AG09319 (cell line): Measurements from ENCODE around the gene RGSL1.

ENCODE experiments used
- DNase-seq: peaks from one replicate; pipeline ENCODE4 v3.0.0-alpha.2; 2010; ENCODE audit warnings: low read depth; ENCODE audit errors: extremely low read depth
- TF ChIP-seq, protein P1 (sequence below): IDR thresholded peaks from 2 replicates; pipeline ENCODE4 v1.5.1; 2011; ENCODE audit warnings: low read depth, mild to moderate bottlenecking, inconsistent platforms, low read length, moderate library complexity

RGSL1 gene

DNA sequence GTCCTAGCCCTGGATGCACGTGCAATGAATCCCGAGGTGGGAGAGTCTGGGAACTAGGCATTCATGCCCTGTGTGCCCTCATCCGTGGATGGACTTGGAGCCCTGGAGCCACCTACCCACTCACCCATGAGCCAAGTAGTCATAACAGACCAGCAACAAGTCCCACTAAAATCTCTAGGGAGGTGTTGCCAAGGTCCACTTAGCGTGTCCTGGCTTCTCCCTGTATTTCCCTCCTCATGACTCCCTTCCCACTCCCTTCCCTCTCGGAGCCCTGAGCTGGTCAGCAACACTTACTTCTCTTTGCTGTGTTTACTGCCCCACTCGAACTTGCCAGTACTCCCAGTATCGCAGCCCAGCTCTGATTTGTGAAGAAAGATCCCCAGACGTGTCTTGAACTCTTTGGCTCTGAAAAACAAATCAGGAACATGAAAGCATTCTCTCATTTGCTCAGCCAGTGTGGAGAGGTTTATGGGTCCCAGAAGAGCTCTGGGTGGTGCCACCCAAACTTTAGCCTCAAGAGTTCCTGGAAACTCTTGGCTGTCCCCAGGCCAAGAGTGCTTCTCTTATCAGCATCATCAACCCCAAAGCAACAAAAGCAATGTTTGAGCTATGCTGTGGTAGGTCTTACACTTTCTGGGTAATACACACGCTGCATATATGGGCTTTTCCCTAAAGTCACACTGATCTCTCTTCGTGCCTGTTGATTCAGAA is 153.1 kb downstream of the RGSL1 start:
- TF ChIP-seq, protein P1, sequence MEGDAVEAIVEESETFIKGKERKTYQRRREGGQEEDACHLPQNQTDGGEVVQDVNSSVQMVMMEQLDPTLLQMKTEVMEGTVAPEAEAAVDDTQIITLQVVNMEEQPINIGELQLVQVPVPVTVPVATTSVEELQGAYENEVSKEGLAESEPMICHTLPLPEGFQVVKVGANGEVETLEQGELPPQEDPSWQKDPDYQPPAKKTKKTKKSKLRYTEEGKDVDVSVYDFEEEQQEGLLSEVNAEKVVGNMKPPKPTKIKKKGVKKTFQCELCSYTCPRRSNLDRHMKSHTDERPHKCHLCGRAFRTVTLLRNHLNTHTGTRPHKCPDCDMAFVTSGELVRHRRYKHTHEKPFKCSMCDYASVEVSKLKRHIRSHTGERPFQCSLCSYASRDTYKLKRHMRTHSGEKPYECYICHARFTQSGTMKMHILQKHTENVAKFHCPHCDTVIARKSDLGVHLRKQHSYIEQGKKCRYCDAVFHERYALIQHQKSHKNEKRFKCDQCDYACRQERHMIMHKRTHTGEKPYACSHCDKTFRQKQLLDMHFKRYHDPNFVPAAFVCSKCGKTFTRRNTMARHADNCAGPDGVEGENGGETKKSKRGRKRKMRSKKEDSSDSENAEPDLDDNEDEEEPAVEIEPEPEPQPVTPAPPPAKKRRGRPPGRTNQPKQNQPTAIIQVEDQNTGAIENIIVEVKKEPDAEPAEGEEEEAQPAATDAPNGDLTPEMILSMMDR, result no peak
- DNase-seq, result no peak

DNA sequence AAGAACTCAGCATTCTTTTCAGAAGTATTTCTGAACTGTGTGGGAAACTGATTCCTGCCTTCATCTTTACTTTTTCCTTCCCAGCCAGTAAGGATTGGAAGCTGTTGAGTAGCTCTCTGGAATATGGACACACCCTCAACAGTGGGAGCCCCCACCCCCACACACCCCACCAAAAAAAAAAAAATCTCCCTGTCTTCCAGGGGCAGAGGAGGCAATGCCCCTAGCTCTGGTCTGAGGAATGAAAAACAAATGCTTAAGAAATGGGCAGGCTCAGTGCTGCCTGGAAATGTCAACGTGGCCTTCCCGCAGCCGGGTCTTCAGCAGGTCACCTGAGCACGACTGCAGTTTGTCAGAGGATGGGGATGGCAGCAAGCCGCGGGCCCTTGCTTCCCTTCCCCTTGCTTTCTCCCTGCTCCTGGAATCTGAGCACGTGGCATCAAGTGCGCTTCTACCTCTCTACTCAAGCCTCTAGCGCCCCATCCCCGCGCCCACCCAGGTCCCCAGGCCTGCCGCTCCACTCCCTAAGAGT is 153.8 kb downstream of the RGSL1 start:
- TF ChIP-seq, protein P1, result no peak
- DNase-seq, result no peak

DNA sequence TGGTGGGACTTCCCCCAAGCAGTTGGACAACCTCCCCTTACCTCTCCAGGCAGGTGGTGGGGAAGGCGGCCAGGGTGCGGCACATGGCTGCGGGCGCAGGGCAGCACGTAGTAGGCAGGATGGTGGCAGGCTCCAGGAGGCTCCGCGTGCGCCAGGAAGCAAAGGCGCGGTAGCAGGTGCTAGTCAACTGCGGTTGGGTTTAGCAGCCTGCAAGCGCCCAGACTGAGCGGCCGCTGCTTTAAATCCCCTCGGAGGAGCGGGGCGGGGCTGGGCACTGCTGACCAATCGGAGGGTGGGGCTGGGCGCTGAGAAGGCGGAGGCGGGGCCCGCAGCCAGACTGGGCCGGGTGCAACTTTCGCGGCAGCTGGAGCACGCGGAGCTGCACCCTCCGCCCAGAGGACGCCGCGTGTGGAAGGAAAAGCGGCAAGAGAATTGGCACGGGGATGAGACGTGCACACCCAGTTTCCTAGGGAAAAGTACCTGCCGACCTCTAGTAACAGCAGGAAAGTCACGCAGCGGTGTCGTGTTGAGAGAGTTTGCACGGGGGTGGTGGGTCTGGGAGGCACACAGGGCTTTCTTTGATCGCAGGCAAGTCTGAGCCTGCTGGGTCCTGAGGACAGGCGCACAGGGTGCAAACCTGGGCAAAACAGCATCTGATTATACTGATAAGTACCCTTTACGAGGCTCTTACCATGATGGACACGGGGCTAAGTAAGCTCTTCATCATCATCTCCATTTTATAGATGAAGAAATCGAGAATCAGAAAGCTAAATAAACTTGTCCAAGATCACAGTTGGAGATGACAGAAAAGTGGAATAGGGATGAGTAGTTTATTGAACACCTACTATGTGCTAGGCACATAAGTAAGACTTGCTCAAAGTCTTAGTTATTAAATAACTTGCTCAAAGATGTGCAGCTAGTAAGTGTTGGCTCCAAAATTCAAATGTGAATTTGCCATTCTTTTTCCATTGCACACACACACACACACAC is 154.5 kb downstream of the RGSL1 start, which contains the start of gene RGS16:
Gene RGS16 (minus strand): TSS at position 215 of the 990 bp plus-strand sequence. CDS start 130 bp downstream, at position 85.
- TF ChIP-seq, protein P1, result no peak

DNA sequence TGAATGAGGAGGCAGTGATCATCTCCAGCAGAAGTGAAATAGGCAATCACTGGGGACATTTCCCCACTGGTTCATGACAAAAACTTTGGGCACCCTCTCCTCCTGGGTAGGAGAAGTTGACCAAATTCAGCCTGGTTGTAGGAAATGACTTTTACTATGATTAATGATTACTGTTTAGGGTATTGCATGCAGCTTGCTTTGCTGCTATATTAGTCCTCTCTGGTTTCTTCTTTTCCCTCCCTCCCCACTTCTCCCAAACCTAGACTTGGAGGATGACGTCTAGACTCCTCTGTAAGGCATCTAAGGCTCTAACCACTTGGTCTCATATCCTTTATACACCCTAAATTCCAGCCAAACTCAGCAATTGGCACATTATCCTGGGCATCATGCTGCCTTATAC is 157.6 kb downstream of the RGSL1 start:
- DNase-seq, result no peak
- TF ChIP-seq, protein P1, result no peak

More for the DNA sequence above, 154.5 kb downstream of the RGSL1 start, which contains the start of gene RGS16:
- DNase-seq, result no peak

DNA sequence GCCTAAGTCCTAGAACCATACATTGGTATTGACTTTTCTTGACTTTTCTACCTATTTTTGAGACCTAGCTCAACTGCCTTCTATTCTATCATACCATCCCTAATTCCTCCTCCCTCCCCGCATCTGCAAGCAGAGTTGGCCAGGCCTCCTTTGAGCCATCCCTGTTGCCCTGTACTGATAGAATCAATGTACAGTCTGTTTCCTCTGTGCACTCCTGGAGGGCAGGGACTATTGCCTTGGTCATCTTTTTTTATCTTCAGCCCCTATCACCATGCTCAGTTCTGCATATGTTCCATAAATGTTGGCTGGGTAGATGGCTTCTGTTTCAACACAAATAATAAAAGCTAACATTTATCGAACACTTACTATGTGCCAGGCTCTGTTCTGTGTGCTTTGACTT is 158.3 kb downstream of the RGSL1 start:
- TF ChIP-seq, protein P1, result no peak
- DNase-seq, result no peak

DNA sequence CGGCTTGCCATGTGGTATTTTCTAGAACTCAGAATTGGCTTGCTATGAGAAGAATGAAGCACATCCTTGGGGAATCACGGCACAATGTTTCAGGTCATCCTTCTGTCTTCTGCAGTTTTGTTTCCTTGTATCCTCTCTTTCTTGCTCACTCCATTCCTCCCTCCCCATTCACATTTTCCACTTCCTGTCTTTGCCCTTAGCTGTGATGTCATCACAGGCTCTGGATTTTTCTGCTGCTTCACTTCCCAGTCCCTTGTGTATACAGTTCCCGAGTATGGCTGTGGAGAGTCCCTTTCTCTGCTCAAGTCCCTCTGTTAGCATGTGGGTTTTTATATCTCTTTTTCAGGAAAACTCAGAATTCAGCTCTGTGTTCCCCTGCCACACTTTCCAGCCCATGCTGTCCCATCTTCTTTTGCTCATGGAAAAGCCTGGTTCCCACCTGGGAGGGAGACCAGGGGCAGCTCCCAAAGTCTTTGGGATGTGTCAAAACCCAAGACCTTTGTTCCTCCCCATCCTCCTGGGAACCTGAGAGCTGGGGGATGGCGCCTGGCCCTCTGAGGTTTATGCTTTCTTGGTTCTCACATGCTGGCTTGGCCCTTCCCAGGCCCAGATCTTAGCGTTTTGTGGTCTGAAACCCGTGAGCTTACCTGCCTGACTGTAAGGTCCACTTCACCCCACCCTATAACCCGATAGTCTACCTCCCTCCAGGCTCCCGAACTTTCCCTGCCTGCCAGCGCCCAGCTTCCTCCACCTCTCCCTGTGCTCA is 159.1 kb downstream of the RGSL1 start:
- TF ChIP-seq, protein P1, result no peak
- DNase-seq, result no peak
